H1 (cell line): ENCODE results near the gene MORN5. TPM values are rescaled to one million over a fixed set of nuclear protein-coding genes. Genes with fewer than 3 reads are reported as not detected.

Experiments
- CTCF ChIA-PET: fragments of 300-600 bp; sonication (Branson Sonifier 250); formaldehyde crosslinking; loops from one replicate; lab custom pipeline; 2021; ENCODE audit not compliant: partially characterized antibody; lab: Charles Lee
- POLR2A ChIA-PET: fragments of 300-600 bp; sonication (Branson Sonifier 250); formaldehyde crosslinking; loops from one replicate; lab custom pipeline; 2021; ENCODE audit warnings: inconsistent platforms; ENCODE audit not compliant: partially characterized antibody; lab: Charles Lee
- DNase-seq, 2 experiments: peaks; one replicate each; pipeline versions ENCODE4 v3.0.0 to v3.0.0-alpha.2; 2010 to 2022; ENCODE audit warnings: low spot score in 2 of 2, low read depth in 1 of 2, mixed read lengths in 1 of 2
- FAIRE-seq: peaks from 2 replicates; lab custom pipeline; 2011; peaks lifted over from hg19 to GRCh38; lab: Jason Lieb, UNC
- H2AFZ ChIP-seq: 2 replicates; pipeline ENCODE4 v1.8.1; 2012; ENCODE audit warnings: low read length, inconsistent platforms
- H2AK5ac ChIP-seq: 2 replicates; pipeline ENCODE4 v1.6.1; 2013; ENCODE audit warnings: low read depth, low read length
- H2BK120ac ChIP-seq: replicated peaks from 2 replicates; pipeline ENCODE3; 2013; ENCODE audit warnings: low read depth, low read length, inconsistent platforms
- H2BK12ac ChIP-seq: 2 replicates; pipeline ENCODE4 v1.6.1; 2013; ENCODE audit warnings: low read depth, low read length
- H2BK15ac ChIP-seq: 2 replicates; pipeline ENCODE4 v1.6.1; 2013; ENCODE audit warnings: low read length
- H2BK20ac ChIP-seq: 2 replicates; pipeline ENCODE4 v1.6.1; 2013; ENCODE audit warnings: low read length
- H2BK5ac ChIP-seq: 2 replicates; pipeline ENCODE4 v1.6.1; 2013; ENCODE audit warnings: low read depth, low read length
- H3K14ac ChIP-seq: 2 replicates; pipeline ENCODE4 v1.6.1; 2013; ENCODE audit warnings: inconsistent platforms; ENCODE audit not compliant: insufficient read length
- H3K18ac ChIP-seq: 2 replicates; pipeline ENCODE4 v1.6.1; 2013; ENCODE audit warnings: low read length; ENCODE audit errors: extremely low read depth
- H3K23ac ChIP-seq: 2 replicates; pipeline ENCODE4 v1.6.1; 2013; ENCODE audit warnings: inconsistent platforms; ENCODE audit not compliant: insufficient read length
- H3K23me2 ChIP-seq: 2 replicates; pipeline ENCODE4 v1.6.1; 2013; ENCODE audit warnings: low read depth, low read length
- H3K27ac ChIP-seq: 2 replicates; pipeline ENCODE4 v1.6.1; 2011; ENCODE audit warnings: low read depth, low read length, inconsistent platforms
- H3K27me3 ChIP-seq, 4 experiments: replicated peaks in 1 of 4; 1 replicate in 1 of 4; 2 replicates in 3 of 4; pipeline versions ENCODE4 v1.6.1 to v1.8.1; 2011 to 2013; ENCODE audit warnings: low read length in 3 of 4, mild to moderate bottlenecking in 3 of 4, inconsistent platforms in 2 of 4, mixed read lengths in 2 of 4, moderate library complexity in 1 of 4; ENCODE audit not compliant: control insufficient read depth in 3 of 4, insufficient read depth in 3 of 4; ENCODE audit errors: extremely low read depth in 1 of 4
- H3K36me3 ChIP-seq, 4 experiments: 2 replicates each; pipeline versions ENCODE4 v1.6.1 to v1.8.1; 2011 to 2013; ENCODE audit warnings: mild to moderate bottlenecking in 4 of 4, low read length in 3 of 4, moderate library complexity in 2 of 4, control low read depth in 1 of 4, inconsistent platforms in 1 of 4; ENCODE audit not compliant: insufficient read depth in 4 of 4, control insufficient read depth in 2 of 4
- H3K4ac ChIP-seq: replicated peaks from 2 replicates; pipeline ENCODE3; 2013; ENCODE audit warnings: low read length, low read depth, mixed read lengths, inconsistent platforms; ENCODE audit not compliant: insufficient read length
- H3K4me1 ChIP-seq, 4 experiments: replicated peaks in 1 of 4; 1 replicate in 1 of 4; 2 replicates in 3 of 4; pipeline versions ENCODE4 v1.6.1 to v1.8.1; 2011 to 2013; ENCODE audit warnings: low read length in 3 of 4, inconsistent platforms in 2 of 4, mixed read lengths in 1 of 4; ENCODE audit not compliant: insufficient read depth in 4 of 4, control insufficient read depth in 3 of 4
- H3K4me2 ChIP-seq, 2 experiments: 2 replicates each; pipeline versions ENCODE4 v1.6.1 to v1.8.1; 2011 to 2013; ENCODE audit warnings: low read depth in 2 of 2, low read length in 2 of 2, control low read depth in 1 of 2, inconsistent platforms in 1 of 2, mild to moderate bottlenecking in 1 of 2; ENCODE audit not compliant: insufficient read depth in 1 of 2
- H3K4me3 ChIP-seq, 4 experiments: fragments of 200-600, 300-600 bp in 1 of 4; sonication (generic), shearing (Covaris generic), sonication (Bioruptor Twin) in 1 of 4; 2 replicates each; pipeline versions ENCODE4 v1.5.1 to v1.8.1; 2011 to 2016; ENCODE audit warnings: low read length in 4 of 4, low read depth in 3 of 4, control low read depth in 2 of 4, inconsistent platforms in 2 of 4, mild to moderate bottlenecking in 2 of 4, mixed read lengths in 1 of 4, moderate library complexity in 1 of 4; ENCODE audit not compliant: insufficient read depth in 2 of 4; ENCODE audit errors: extremely low read depth in 1 of 4
- H3K56ac ChIP-seq: replicated peaks from 2 replicates; pipeline ENCODE3; 2013; ENCODE audit warnings: low read depth, mild to moderate bottlenecking, mixed read lengths, low read length, inconsistent platforms; ENCODE audit not compliant: insufficient read length
- H3K79me1 ChIP-seq: 2 replicates; pipeline ENCODE4 v1.6.1; 2013; ENCODE audit warnings: low read depth, low read length, control low read depth
- H3K79me2 ChIP-seq, 2 experiments: 2 replicates each; pipeline versions ENCODE4 v1.6.1 to v1.8.1; 2012 to 2013; ENCODE audit warnings: low read length in 2 of 2, mild to moderate bottlenecking in 2 of 2, inconsistent platforms in 1 of 2; ENCODE audit not compliant: insufficient read depth in 2 of 2, control insufficient read depth in 1 of 2
- H3K9ac ChIP-seq, 4 experiments: replicated peaks in 1 of 4; 1 replicate in 1 of 4; 2 replicates in 3 of 4; pipeline versions ENCODE4 v1.6.1 to v1.8.1; 2011 to 2013; ENCODE audit warnings: low read depth in 3 of 4, low read length in 3 of 4, control low read depth in 2 of 4, mild to moderate bottlenecking in 2 of 4, moderate library complexity in 2 of 4, inconsistent platforms in 1 of 4; ENCODE audit errors: extremely low read depth in 1 of 4
- H3K9me3 ChIP-seq, 2 experiments: 2 replicates each; pipeline versions ENCODE4 v1.6.1 to v1.8.1; 2012 to 2013; ENCODE audit warnings: mild to moderate bottlenecking in 2 of 2, moderate library complexity in 2 of 2, control low read depth in 1 of 2, inconsistent platforms in 1 of 2, low read depth in 1 of 2, low read length in 1 of 2, mixed read lengths in 1 of 2; ENCODE audit not compliant: insufficient read depth in 2 of 2
- H4K20me1 ChIP-seq, 2 experiments: replicated peaks in 1 of 2; 2 replicates each; pipeline versions ENCODE3 to v1.8.1; 2011 to 2013; ENCODE audit warnings: inconsistent platforms in 2 of 2, low read length in 2 of 2, mild to moderate bottlenecking in 1 of 2; ENCODE audit not compliant: insufficient read depth in 2 of 2, control insufficient read depth in 1 of 2
- H4K5ac ChIP-seq: 2 replicates; pipeline ENCODE4 v1.6.1; 2013; ENCODE audit warnings: low read length, low read depth, mixed read lengths, inconsistent platforms; ENCODE audit not compliant: insufficient read length
- H4K8ac ChIP-seq: 2 replicates; pipeline ENCODE4 v1.8.0; 2013; ENCODE audit warnings: mild to moderate bottlenecking, moderate library complexity, low read length, inconsistent platforms; ENCODE audit not compliant: insufficient read depth; ENCODE audit errors: extremely low read depth
- H4K91ac ChIP-seq: replicated peaks from 2 replicates; pipeline ENCODE3; 2013; ENCODE audit warnings: low read length, mixed read lengths, inconsistent platforms; ENCODE audit not compliant: insufficient read length
- CBX8 ChIP-seq: fragments of 300-800, 300-1000 bp; sonication (generic); IDR thresholded peaks from 2 replicates; pipeline ENCODE4 v1.7.1; 2016; ENCODE audit warnings: low read depth, low read length, borderline replicate concordance
- KDM1A ChIP-seq: fragments of 200-600, 300-600 bp; sonication (generic); IDR thresholded peaks from 2 replicates; pipeline ENCODE4 v1.7.1; 2016; ENCODE audit warnings: mild to moderate bottlenecking, low read length, borderline replicate concordance
- WGBS, 2 experiments: shearing (Covaris generic) in 1 of 2; methylation state at CpG; one replicate each; pipeline versions ENCODE4 v1.1.6 to v1.1.7; 2013 to 2015; ENCODE audit warnings: low lambda C conversion rate in 2 of 2, mixed read lengths in 2 of 2, inconsistent platforms in 1 of 2, low coverage in 1 of 2, missing lambda C conversion rate in 1 of 2; ENCODE audit not compliant: insufficient replicate concordance in 2 of 2, insufficient coverage in 1 of 2, insufficient read length in 1 of 2; ENCODE audit errors: extremely low coverage in 1 of 2, missing lambda C conversion rate in 1 of 2; 5-methylcytosine and 5-hydroxymethylcytosine counted together
- polyA plus RNA-seq, 7 experiments: library from polyadenylated mRNA; depleted of rRNA in 3 of 7; stranded (reverse) in 5 of 7; unstranded in 2 of 7; fragments of >200 nt in 5 of 7; fragments of 200-250 nt in 2 of 7; gene quantifications; 1 replicate in 5 of 7; 2 replicates in 1 of 7; 4 replicates in 1 of 7; pipeline versions ENCODE4 v1.2.1 to v1.2.3, GENCODE V29; 2011 to 2013; ENCODE audit warnings: missing spikeins in 2 of 7, mixed read lengths in 2 of 7
- total RNA-seq: library from RNA; stranded (reverse); fragmentation: NEBNext Ultra II Directional; extraction: Animal tissue kit (Norgen Biotek cat#: 25700); gene quantifications from 2 replicates; pipeline ENCODE4 v1.2.1, GENCODE V29; 2021

MORN5 gene
- total and polyA plus RNA-seq, 2 of the 8 experiments (the other 6 are each of a cell fraction or from before 2014, with no cell fraction given): not detected

DNA sequence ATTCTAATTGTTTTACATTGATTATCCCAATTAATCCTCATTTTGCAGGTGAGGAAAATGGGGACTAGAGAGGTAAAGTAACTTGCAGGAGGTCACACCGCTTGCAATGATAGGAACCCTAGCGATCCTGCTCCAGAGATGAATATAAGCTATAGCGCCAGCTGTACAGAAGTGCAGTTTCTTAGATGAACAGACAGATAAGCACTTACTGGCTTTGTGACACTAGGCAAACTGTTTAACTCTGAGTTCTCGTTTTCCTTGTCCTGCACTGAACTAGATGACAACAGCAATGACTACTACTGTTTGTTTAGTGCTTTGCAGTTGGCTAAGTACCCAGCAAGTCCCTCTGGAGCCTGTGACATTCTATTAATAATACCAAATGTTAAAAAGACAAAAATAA, 57.9 kb downstream of the MORN5 start:
- H4K91ac ChIP-seq: no peak overlapping the region
- peaks cover 5 to 45% (median 34%) of the 10 kb centered on the region in 4 experiments for H3K4me1 ChIP-seq
- no peak overlapping the region for H3K27ac ChIP-seq
- H4K8ac ChIP-seq: no peak overlapping the region
- H3K4me2 ChIP-seq: peak overlapping the region in 1 of 2 experiments; percentile 62; a peak in 1 of 4 replicates
- TF ChIP-seq KDM1A: no peak
- peak; percentile 65; the same call in 1 of the 2 replicates for TF ChIP-seq CBX8
- TF ChIP-seq, all 59 proteins: peak for 1
- H2BK15ac ChIP-seq: no peak overlapping the region
- 58% methylated on average over 4 of the region's 4 CpGs; no CpG with 5 or more reads in 1 of the 2 experiments for WGBS, 2 experiments
- H3K79me2 ChIP-seq: no peaks in the 10 kb centered on the region
- H2BK120ac ChIP-seq: no peak overlapping the region
- DNase-seq (no peak), FAIRE-seq (no peak)
- H2BK20ac ChIP-seq: no peak overlapping the region
- peaks cover 83 to 97% (median 93%) of the 10 kb centered on the region in 4 experiments for H3K27me3 ChIP-seq
- H4K20me1 ChIP-seq: peaks cover 12 to 22% of the 10 kb centered on the region in 2 experiments
- no peaks in the 10 kb centered on the region; a peak in 1 of 8 replicates for H3K36me3 ChIP-seq
- no peak overlapping the region for H2BK12ac ChIP-seq
- H3K56ac ChIP-seq: no peak overlapping the region
- no peak overlapping the region for H3K4ac ChIP-seq
- CTCF ChIA-PET: interaction anchor here (0.8 to 5.2 kb wide), 6 partner anchors 8 to 135 kb away, joined by 3 to 56 read pairs (median 4); partner anchors contain the start of genes MORN5 and NDUFA8
- no peak overlapping the region for H3K14ac ChIP-seq
- H3K23me2 ChIP-seq: peaks cover 29% of the 10 kb centered on the region; the same call in 1 of the 2 replicates
- no peak overlapping the region for H4K5ac ChIP-seq
- peak overlapping the region in 1 of 4 experiments; percentile 51; a peak in 2 of 8 replicates for H3K4me3 ChIP-seq
- no peak overlapping the region for H3K9ac ChIP-seq
- no peak overlapping the region for H3K23ac ChIP-seq
- POLR2A ChIA-PET: interaction anchor here (1.2 to 2.6 kb wide), 2 partner anchors 8 to 13 kb away, joined by 3 to 26 read pairs; no protein-coding TSS in a partner anchor
- no peak overlapping the region for H2AK5ac ChIP-seq
- peaks cover 0 to 3% of the 10 kb centered on the region in 2 experiments; a peak in 1 of 4 replicates for H3K9me3 ChIP-seq
- no peak overlapping the region for H3K18ac ChIP-seq
- H3K79me1 ChIP-seq: no peaks in the 10 kb centered on the region; the same call in 1 of the 2 replicates
- H2AFZ ChIP-seq: no peak overlapping the region
- no peak overlapping the region for H2BK5ac ChIP-seq
